ACC112 (cell line): ENCODE data around the gene LRP5.
"Not testable (repeated sequence)": the region's sequence is repeated elsewhere in the genome, so short reads cannot be mapped to it uniquely, and the experiment has no call there.

Experiments
- H2AFZ ChIP-seq: fragments of 200-600 bp; sonication (generic); one replicate; pipeline ENCODE4 v1.6.0; 2017; ENCODE audit warnings: antibody characterized with exemption, low read length; ENCODE audit not compliant: unreplicated experiment
- H3K27ac ChIP-seq: fragments of 200-600 bp; sonication (generic); 2 replicates; pipeline ENCODE4 v1.5.1; 2014; ENCODE audit warnings: low read depth, mild to moderate bottlenecking, antibody characterized with exemption, low read length, moderate library complexity
- H3K27me3 ChIP-seq: fragments of 200-600 bp; sonication (generic); 2 replicates; pipeline ENCODE4 v1.6.1; 2014; ENCODE audit warnings: mild to moderate bottlenecking, antibody characterized with exemption, low read length, moderate library complexity, mixed read lengths; ENCODE audit not compliant: insufficient read depth
- H3K36me3 ChIP-seq: fragments of 200-600 bp; sonication (generic); 2 replicates; pipeline ENCODE4 v1.6.1; 2016; ENCODE audit warnings: mild to moderate bottlenecking, antibody characterized with exemption, low read length, moderate library complexity, mixed read lengths; ENCODE audit not compliant: insufficient read depth
- H3K4me1 ChIP-seq: fragments of 200-600 bp; sonication (generic); one replicate; pipeline ENCODE4 v1.6.1; 2016; ENCODE audit warnings: low read length, mixed read lengths; ENCODE audit not compliant: insufficient read depth, unreplicated experiment, control insufficient read depth
- H3K4me3 ChIP-seq: fragments of 200-600 bp; sonication (generic); 2 replicates; pipeline ENCODE4 v1.5.1; 2014; ENCODE audit warnings: mild to moderate bottlenecking, low read depth, low read length
- H3K79me2 ChIP-seq: fragments of 200-600 bp; sonication (generic); one replicate; pipeline ENCODE4 v1.6.0; 2016; ENCODE audit warnings: low read length; ENCODE audit not compliant: control insufficient read depth, unreplicated experiment, insufficient read depth

Gene LRP5

DNA sequence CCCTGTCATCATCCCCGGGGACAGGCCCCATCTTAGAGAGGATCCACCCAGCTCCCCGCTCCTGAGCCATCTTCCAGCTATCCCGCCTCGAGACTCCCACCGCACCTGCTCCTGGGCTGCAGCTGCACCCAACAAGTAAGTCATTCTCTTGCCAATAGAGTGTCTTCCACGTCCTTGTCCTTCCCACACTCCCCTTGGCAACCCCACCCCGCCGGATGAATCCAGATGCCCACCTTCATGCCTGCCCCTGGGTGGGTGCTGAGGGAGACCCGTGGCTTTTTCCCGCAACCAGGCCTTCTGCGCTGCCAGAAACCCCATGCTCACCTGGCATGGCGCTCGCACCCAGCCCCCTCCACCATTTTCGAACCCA, 29.5 kb upstream of the LRP5 start:
- no peak overlapping the region for H3K27ac ChIP-seq
- no peaks in the 10 kb centered on the region for H3K79me2 ChIP-seq
- no peak overlapping the region for H3K4me3 ChIP-seq
- no peaks in the 10 kb centered on the region for H3K27me3 ChIP-seq
- no peak overlapping the region for H2AFZ ChIP-seq
- H3K36me3 ChIP-seq = no peaks in the 10 kb centered on the region
- no peaks in the 10 kb centered on the region for H3K4me1 ChIP-seq

DNA sequence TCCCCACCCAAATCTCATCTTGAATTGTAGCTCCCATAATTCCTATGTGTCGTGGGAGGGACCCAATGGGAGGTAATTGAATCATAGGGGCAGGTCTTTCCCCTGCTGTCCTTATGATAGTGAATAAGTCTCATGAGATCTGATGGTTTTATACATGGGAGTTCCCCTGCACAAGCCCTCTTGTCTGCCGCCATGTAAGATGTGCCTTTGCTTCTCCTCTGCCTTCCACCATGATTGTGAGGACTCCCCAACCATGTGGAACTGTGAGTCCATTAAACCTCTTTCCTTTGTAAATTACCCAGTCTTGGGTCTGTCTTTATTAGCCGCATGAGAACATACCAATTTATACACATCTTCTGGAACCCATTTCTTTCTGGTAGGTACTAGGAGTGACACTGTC, 27.8 kb upstream of the LRP5 start:
- H3K4me1 ChIP-seq, H3K27ac ChIP-seq, H3K4me3 ChIP-seq, H3K27me3 ChIP-seq, H3K79me2 ChIP-seq, H2AFZ ChIP-seq, H3K36me3 ChIP-seq: not testable (repeated sequence)

DNA sequence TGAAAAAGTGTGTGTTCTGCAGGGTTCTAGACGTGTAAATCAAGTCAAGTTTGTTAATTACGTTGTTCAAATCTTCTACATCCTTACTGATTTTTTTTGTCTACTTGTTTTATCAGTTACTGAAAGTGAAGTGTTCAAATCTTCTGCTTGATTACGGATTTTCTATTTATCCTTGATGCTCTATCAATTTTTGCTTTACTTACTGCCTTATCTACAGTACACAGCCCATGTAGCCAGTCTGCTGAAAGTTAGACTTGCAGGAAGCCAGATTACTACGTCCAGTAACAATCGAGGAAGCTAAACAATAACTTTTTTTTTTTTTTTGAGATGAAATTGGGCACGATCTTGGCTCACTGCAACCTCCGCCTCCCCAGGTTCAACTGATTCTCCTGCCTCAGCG, 25.0 kb upstream of the LRP5 start:
- Histone ChIP-seq H3K4me1 (no peaks in the 10 kb centered on the region), H3K36me3 (no peaks in the 10 kb centered on the region), H3K79me2 (no peaks in the 10 kb centered on the region), H2AFZ (no peak overlapping the region), H3K27me3 (no peaks in the 10 kb centered on the region), H3K27ac (no peak overlapping the region), H3K4me3 (no peak overlapping the region)

DNA sequence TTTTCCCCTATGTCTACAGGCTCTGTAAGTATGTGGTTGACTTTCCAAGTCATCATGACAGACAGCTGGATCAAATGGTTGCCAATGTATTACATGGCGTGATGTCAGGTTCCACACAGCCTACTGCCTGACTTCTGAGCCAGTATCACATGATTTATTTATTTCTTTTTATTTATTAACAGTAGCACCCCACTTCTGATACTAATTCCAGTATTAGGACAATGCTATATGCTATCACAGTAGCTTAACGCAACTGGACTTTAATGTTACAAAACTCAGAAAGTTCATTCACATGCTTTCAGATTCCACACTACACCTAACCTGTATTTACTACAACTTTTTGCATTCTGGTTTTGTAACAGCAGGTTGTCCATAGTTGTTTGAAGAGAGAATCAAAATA, 22.9 kb upstream of the LRP5 start:
- no peak overlapping the region for H2AFZ ChIP-seq
- no peaks in the 10 kb centered on the region for H3K79me2 ChIP-seq
- H3K4me3 ChIP-seq = no peak overlapping the region
- no peaks in the 10 kb centered on the region for H3K27me3 ChIP-seq
- H3K4me1 ChIP-seq = no peaks in the 10 kb centered on the region
- no peaks in the 10 kb centered on the region for H3K36me3 ChIP-seq
- H3K27ac ChIP-seq = no peak overlapping the region

DNA sequence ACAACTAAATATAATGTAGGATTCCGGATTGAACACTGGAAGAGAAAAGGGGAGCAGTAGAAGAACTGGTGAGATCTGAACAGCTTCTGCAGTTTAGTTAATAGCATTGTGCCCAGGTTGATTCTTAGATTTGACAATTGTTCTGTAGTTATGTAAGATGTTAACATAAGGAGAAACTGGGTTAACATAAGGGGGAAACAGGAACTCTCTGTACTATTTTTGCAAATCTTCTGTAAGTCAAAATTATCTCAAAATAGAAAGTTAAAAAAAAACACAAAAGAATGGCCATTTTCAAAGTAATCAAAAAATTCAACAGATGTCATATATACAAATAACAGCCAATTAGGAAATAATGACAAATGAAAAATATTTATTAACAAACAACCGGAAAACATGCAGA, 18.7 kb upstream of the LRP5 start:
- no peaks in the 10 kb centered on the region for H3K4me1 ChIP-seq
- H2AFZ ChIP-seq = no peak overlapping the region
- no peaks in the 10 kb centered on the region for H3K36me3 ChIP-seq
- H3K27ac ChIP-seq = no peak overlapping the region
- no peaks in the 10 kb centered on the region for H3K27me3 ChIP-seq
- no peak overlapping the region for H3K4me3 ChIP-seq
- no peaks in the 10 kb centered on the region for H3K79me2 ChIP-seq

DNA sequence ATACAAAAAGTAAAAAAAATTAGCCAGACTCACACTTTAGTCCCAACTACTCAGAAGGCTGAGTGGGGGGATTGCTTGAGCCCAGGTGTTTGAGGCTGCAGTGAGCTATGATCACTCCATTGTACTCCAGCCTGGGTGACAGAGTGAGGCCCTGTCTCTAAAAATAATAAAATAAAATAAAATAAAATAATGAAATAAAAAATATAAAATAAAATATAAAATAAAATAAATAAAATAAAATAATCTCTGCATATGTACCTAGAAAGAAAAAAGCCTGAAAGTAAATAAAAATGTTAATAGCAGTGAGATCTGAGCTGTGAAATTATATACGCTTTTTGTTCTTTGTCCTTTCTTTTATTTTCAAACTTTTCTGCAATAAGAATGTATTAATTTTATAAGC, 17.1 kb upstream of the LRP5 start:
- Histone ChIP-seq H3K4me1 (no peaks in the 10 kb centered on the region), H3K27me3 (no peaks in the 10 kb centered on the region), H3K27ac (no peak overlapping the region), H3K36me3 (no peaks in the 10 kb centered on the region), H2AFZ (no peak overlapping the region), H3K79me2 (no peaks in the 10 kb centered on the region), H3K4me3 (no peak overlapping the region)

DNA sequence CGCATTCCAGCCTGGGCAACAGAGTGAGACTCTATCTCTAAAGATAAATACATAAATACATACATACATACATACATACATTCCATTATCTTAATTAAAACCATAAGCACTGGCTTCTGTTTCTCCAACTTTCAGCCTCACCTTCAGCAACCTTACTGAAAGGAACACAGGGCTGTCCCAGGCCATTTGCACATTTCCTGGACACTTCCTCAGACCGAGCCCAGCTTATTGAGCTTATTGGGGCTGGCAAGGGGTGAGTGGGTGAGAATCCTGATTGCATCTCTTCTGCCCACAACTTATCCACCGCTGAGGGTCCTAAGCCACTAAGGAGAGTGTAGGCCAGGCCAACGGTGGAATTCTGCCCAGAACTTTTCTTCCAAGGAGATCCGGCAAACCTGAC, 16.5 kb upstream of the LRP5 start:
- Histone ChIP-seq H2AFZ (no peak overlapping the region), H3K4me1 (no peaks in the 10 kb centered on the region), H3K27ac (no peak overlapping the region), H3K27me3 (no peaks in the 10 kb centered on the region), H3K4me3 (no peak overlapping the region), H3K36me3 (no peaks in the 10 kb centered on the region), H3K79me2 (no peaks in the 10 kb centered on the region)

DNA sequence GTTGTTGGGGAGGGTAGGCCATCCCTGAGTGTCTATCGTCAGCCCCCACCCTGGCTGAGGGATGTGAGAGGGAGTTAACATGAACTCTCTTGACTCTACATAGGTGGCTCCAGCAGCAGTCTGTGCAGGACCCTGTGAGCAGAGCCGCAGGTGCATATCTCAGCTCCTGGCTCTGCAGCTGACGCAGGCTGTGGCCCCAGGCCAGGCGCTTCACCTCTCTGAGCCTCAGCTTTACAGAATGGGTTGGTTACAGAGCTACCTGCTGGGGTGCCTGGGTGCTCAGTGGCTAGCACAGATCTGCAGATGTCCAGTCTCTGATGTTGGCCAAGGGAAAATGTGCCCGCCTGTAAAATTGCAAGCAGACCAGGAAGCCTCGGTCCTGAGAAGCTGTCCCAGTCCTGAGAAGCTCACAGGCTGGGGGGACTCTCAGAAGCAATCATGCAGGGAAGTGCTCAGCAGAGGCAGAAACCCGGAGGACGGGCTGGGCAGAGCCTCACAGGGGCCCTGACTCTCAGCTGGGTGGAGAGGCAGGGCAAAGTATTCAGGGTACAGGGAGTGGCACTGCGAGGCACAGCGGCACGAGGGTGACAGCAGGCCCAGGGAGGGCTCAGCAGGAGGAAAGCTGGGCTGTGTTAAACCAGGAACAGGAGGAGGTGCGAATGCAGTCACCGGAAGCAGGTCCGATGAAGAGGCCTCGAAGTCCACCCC, 15.9 kb upstream of the LRP5 start:
- H2AFZ ChIP-seq = no peak overlapping the region
- H3K27me3 ChIP-seq = no peaks in the 10 kb centered on the region
- no peak overlapping the region for H3K4me3 ChIP-seq
- H3K27ac ChIP-seq = no peak overlapping the region
- H3K4me1 ChIP-seq = no peaks in the 10 kb centered on the region
- no peaks in the 10 kb centered on the region for H3K36me3 ChIP-seq
- H3K79me2 ChIP-seq = no peaks in the 10 kb centered on the region

DNA sequence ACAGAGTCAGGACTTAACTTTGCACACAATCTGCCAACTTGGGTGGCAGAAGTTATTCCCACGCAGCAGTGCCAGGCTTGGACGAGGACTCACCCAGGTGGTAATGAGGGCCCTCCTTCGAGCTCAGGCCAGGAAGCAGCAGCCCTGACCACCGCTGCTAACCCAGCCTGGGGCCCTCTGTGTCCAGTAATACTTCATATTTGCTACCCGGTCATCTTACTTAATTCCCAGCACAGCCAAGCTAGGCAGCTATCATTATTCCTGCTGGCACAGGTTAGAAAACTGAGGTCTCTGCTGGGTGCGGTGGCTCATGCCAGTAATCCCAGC, 15.4 kb upstream of the LRP5 start:
- no peaks in the 10 kb centered on the region for H3K36me3 ChIP-seq
- no peak overlapping the region for H3K27ac ChIP-seq
- no peaks in the 10 kb centered on the region for H3K4me1 ChIP-seq
- H3K27me3 ChIP-seq = no peaks in the 10 kb centered on the region
- no peaks in the 10 kb centered on the region for H3K79me2 ChIP-seq
- no peak overlapping the region for H2AFZ ChIP-seq
- no peak overlapping the region for H3K4me3 ChIP-seq

DNA sequence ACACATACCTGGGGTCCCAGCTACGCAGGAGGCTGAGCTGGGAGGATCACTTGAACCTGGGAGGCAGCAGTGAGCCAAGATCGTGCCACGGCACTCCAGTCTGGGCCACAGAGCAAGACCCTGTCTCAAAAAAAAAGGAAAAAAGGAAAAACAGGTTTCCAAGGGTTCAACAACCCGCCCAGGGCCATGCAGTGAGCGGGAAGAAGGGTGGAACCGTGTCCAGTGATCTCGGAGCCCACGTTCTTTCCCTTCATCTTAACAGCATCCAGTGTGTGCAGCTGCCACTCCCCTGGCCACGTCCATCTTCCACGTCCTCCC, 14.9 kb upstream of the LRP5 start:
- peak overlapping the region; percentile 22 for H2AFZ ChIP-seq
- H3K4me3 ChIP-seq = no peak overlapping the region
- H3K27ac ChIP-seq = no peak overlapping the region
- H3K79me2 ChIP-seq = no peaks in the 10 kb centered on the region
- H3K27me3 ChIP-seq = no peaks in the 10 kb centered on the region
- H3K4me1 ChIP-seq = no peaks in the 10 kb centered on the region
- H3K36me3 ChIP-seq = no peaks in the 10 kb centered on the region

DNA sequence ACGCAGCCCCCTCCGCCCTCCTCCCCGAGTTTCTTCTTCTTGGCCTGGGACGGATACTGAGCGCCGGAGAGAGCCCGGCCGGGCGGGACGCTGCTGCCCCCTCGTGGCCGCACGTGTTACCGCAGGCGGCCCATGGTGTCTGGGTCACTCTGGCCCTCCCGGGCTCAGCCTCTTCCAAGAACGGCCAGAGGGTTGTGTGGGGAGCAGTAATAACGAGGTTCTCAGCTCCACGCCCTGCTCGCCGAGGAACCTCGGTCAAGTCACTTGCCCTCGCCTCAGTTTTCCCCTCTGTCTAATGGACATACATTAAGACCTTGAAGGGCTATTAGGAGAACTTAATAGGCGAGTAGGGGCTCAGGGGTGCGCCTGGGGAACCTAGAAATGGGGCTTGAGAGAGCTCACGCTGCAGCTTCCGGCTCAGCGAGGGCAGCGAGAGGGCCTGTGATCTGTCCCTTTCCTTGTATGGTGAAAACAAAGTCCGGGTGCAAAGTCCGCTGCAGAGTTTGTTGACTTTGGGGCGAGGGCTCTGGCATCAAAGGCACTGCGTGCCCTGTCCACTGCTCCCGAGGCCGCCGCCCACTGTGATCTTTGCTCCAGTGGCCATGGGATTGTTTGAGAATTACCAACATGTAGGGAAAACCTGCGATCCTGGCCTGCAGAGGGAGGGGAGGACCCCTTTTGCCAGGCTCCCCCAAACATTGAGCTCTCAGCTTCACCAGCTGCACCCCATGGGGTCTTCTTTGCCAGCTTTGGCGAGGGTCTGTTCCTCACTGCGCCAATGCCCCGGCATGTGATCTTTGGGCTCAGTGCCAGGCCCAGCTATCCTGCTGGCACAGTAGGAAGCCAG, 14.4 kb upstream of the LRP5 start:
- Histone ChIP-seq H3K36me3 (no peaks in the 10 kb centered on the region), H3K27ac (no peak overlapping the region), H3K27me3 (no peaks in the 10 kb centered on the region), H2AFZ (peak overlapping the region; percentile 22), H3K79me2 (no peaks in the 10 kb centered on the region), H3K4me3 (no peak overlapping the region), H3K4me1 (no peaks in the 10 kb centered on the region)
